Right ventricle myocardium inferior (tissue), 1 donor: ENCODE data around the gene RPS2. TPM values are rescaled to one million over a fixed set of nuclear protein-coding genes. Genes with fewer than 3 reads are reported as not detected.
"Not testable (repeated sequence)": the region's sequence is repeated elsewhere in the genome, so short reads cannot be mapped to it uniquely, and the experiment has no call there.

Experiments used
- ATAC-seq: fragments of 200-7000 bp; cut with Tn5 transposase; one replicate; pipeline ENCODE4 v1.9.1; 2020; ENCODE audit warnings: mild to moderate bottlenecking, moderate library complexity
- DNase-seq: peaks from one replicate; pipeline ENCODE4 v3.0.0; 2021; ENCODE audit errors: missing footprints
- intact Hi-C: fragments of 100-400 bp; cut with DNase I; formaldehyde crosslinking; loops from one replicate; pipeline ENCODE4 v1.11.0; 2022
- long read RNA-seq: library from polyadenylated mRNA; unstranded; transcript quantifications from one replicate; pipeline ENCODE4 v2.0.0, GENCODE V29; 2021
- total RNA-seq: library from RNA; stranded (reverse); fragmentation: NEBNext Ultra II Directional; extraction: Animal tissue kit (Norgen Biotek cat#: 25700); gene quantifications from one replicate; pipeline ENCODE4 v1.2.1, GENCODE V29; 2021
- donor health status: DM: no; HTN: yes; CAD: no; lungs with severe emphysema.

Gene RPS2
- total RNA-seq, result 907 TPM
- long read RNA-seq, transcript RPS2-201 (7 exons, 985 nt), result major isoform, 591 of 846 reads
- long read RNA-seq, partial matches to known transcripts, result 249 of 846 reads
- long read RNA-seq, other reads (novel, unspliced or antisense), result 4 of 846 reads

GRCh38 chr16:1964506-1965395, at the start of gene RPS2:
Gene RPS2 (minus strand): TSS chr16:1964826. CDS start chr16:1964625, 201 bp downstream.
- intact Hi-C loops, result loop anchor here (5.0 kb wide), 1 partner anchor 248 kb away; the partner anchor contains the start of genes BRICD5 and PGP
- ATAC-seq (peak; percentile 98), DNase-seq (peak; percentile 100)

- ATAC-seq (no peak), DNase-seq (no peak)
- intact Hi-C loops, result no loop called here
Measured at GRCh38 chr16:2013527-2013926, 48.9 kb upstream of the RPS2 start.

- intact Hi-C loops, DNase-seq, ATAC-seq: not testable (repeated sequence)
Measured at GRCh38 chr16:2011726-2012125, 47.1 kb upstream of the RPS2 start.

GRCh38 chr16:2009791-2010510, 45.3 kb upstream of the RPS2 start, which contains the start of gene ZNF598:
Gene ZNF598 (minus strand): TSS chr16:2009821.
- peak; percentile 98 for ATAC-seq
- DNase-seq, result peak; percentile 91
- intact Hi-C loops, result no loop called here

- intact Hi-C loops, result no loop called here
- DNase-seq, result no peak
- ATAC-seq, result no peak
Measured at GRCh38 chr16:2009164-2009711, 44.6 kb upstream of the RPS2 start.

GRCh38 chr16:2008631-2009163, 44.1 kb upstream of the RPS2 start:
- intact Hi-C loops, result no loop called here
- ATAC-seq (no peak), DNase-seq (no peak)

- ATAC-seq (no peak), DNase-seq (no peak)
- intact Hi-C loops, result no loop called here
Measured at GRCh38 chr16:2008009-2008526, 43.4 kb upstream of the RPS2 start.

GRCh38 chr16:2007081-2007836, 42.6 kb upstream of the RPS2 start:
- no peak for DNase-seq
- no peak for ATAC-seq
- intact Hi-C loops, result no loop called here

- intact Hi-C loops, result no loop called here
- DNase-seq, result no peak
Measured at GRCh38 chr16:2006317-2006716, 41.7 kb upstream of the RPS2 start.

GRCh38 chr16:2005646-2006045, 41.0 kb upstream of the RPS2 start:
- no peak for ATAC-seq
- no peak for DNase-seq
- intact Hi-C loops, result no loop called here

More at GRCh38 chr16:2006317-2006716, 41.7 kb upstream of the RPS2 start:
- ATAC-seq, result no peak

- no peak for ATAC-seq
- DNase-seq, result no peak
- intact Hi-C loops, result no loop called here
Measured at GRCh38 chr16:2004795-2005517, 40.3 kb upstream of the RPS2 start.

GRCh38 chr16:2003827-2004641, 39.4 kb upstream of the RPS2 start:
- peak; percentile 95 for DNase-seq
- ATAC-seq, result peak; percentile 91
- intact Hi-C loops, result no loop called here

- DNase-seq, result no peak
- no peak for ATAC-seq
- intact Hi-C loops, result no loop called here
Measured at GRCh38 chr16:2003231-2003826, 38.7 kb upstream of the RPS2 start.

GRCh38 chr16:2002406-2003230, 38.0 kb upstream of the RPS2 start:
- ATAC-seq (no peak), DNase-seq (no peak)
- intact Hi-C loops, result no loop called here
